Astrocyte (in vitro differentiated cells and primary cell): ENCODE data around the gene NR5A2.

Source experiments
- CTCF ChIP-seq: IDR thresholded peaks from 2 replicates; pipeline ENCODE4 v1.5.1; 2011; ENCODE audit warnings: low read depth, mild to moderate bottlenecking, inconsistent platforms, low read length, moderate library complexity; ENCODE audit not compliant: insufficient read depth
- EZH2 ChIP-seq: IDR thresholded peaks from 2 replicates; pipeline ENCODE4 v1.6.1; 2012; ENCODE audit warnings: mild to moderate bottlenecking, low read length, inconsistent platforms; ENCODE audit not compliant: insufficient read depth

DNA sequence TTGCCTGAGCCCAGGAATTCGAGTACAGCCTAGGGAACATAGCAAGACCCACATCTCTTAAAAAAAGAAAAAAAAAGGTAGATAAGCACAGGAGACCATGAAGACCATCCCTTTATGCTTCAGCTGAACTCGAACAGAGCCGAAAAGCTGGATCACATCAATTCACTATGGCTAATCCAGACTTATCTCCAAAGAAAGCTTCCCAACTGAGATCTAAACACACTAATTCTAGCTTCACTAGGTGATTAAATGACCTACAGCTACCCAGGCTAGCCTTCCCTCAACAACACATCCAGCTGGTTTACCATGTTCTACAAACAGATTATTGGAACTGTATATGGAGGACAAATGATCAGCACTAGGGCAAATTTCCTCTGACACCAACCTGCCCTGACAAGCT, 44.0 kb upstream of the NR5A2 start:
- TF ChIP-seq CTCF, result no peak
- no peak for TF ChIP-seq EZH2
